Measurements from ENCODE around the gene BBLN.
A peak's percentile ranks its signal among the peaks of the same experiment; 100 is the strongest.

The BBLN gene

GRCh38 chr9:128192601-128193371, 32.7 kb downstream of the BBLN start:
- DNase-seq = peak; percentile 70

- no peak for DNase-seq
Measured at GRCh38 chr9:128193469-128194096, 33.5 kb downstream of the BBLN start.

GRCh38 chr9:128201441-128202369, 41.6 kb downstream of the BBLN start:
- no peak for DNase-seq

- no peak for DNase-seq
Measured at GRCh38 chr9:128202648-128203023, 42.6 kb downstream of the BBLN start.

GRCh38 chr9:128203024-128203706, 43.1 kb downstream of the BBLN start, which contains the start of gene DNM1:
Gene DNM1, plus strand, starts transcription at chr9:128203379. Its CDS starts 92 bp downstream, at chr9:128203471.
- DNase-seq = peak; percentile 79

- peak; percentile 36 for DNase-seq
Measured at GRCh38 chr9:128203707-128204551, 43.9 kb downstream of the BBLN start.

- no peak for DNase-seq
Measured at GRCh38 chr9:128204858-128205257, 44.8 kb downstream of the BBLN start.

- no peak for DNase-seq
Measured at GRCh38 chr9:128205296-128205944, 45.4 kb downstream of the BBLN start.

GRCh38 chr9:128206484-128206883, 46.4 kb downstream of the BBLN start:
- no peak for DNase-seq

- DNase-seq = no peak
Measured at GRCh38 chr9:128206916-128207910, 47.1 kb downstream of the BBLN start.

- DNase-seq = no peak
Measured at GRCh38 chr9:128208386-128208785, 48.3 kb downstream of the BBLN start.

GRCh38 chr9:128208946-128209669, 49.0 kb downstream of the BBLN start:
- no peak for DNase-seq

- no peak for DNase-seq
Measured at GRCh38 chr9:128211186-128211980, 51.3 kb downstream of the BBLN start.

GRCh38 chr9:128211981-128212281, 51.9 kb downstream of the BBLN start:
- no peak for DNase-seq

Data from CD4-positive, alpha-beta T cell treated with Interleukin-17A for 4 hours (primary cell).